HCT116 (cell line): Measurements from ENCODE around the gene MRPL50. TPM values are rescaled to one million over a fixed set of nuclear protein-coding genes. Genes with fewer than 3 reads are reported as not detected.

Source experiments
- ATAC-seq: fragments of 200-7000 bp; cut with Tn5 transposase; 2 replicates; pipeline ENCODE4 v1.9.1; 2020; ENCODE audit warnings: mild to moderate bottlenecking, moderate library complexity
- BruUV-seq: library from RNA; stranded (reverse); fragments of 400-500 nt; replicated peaks from 2 replicates; lab custom pipeline; 2021; lab: Mats Ljungman, UMichigan
- CTCF ChIA-PET: fragments of 300-600 bp; sonication (Branson Sonifier 250); formaldehyde crosslinking; loops from one replicate; lab custom pipeline; 2021; ENCODE audit warnings: antibody characterized with exemption; lab: Charles Lee
- POLR2A ChIA-PET: fragments of 300-600, 350-600 bp; sonication (Branson Sonifier 250); formaldehyde crosslinking; loops from one replicate; lab custom pipeline; 2021; ENCODE audit warnings: antibody characterized with exemption; lab: Charles Lee
- RAD21 ChIA-PET, 2 experiments: fragments of 300-600 bp; sonication (Branson Sonifier 250); formaldehyde crosslinking; loops; one replicate each; lab custom pipeline; 2023; ENCODE audit warnings: low total read pairs in 2 of 2; ENCODE audit not compliant: uncharacterized antibody in 2 of 2, unreplicated experiment in 2 of 2, low non-redundant PET in 1 of 2; lab: Charles Lee
- DNase-seq: peaks from one replicate; pipeline ENCODE4 v3.0.0-alpha.2; 2010; ENCODE audit warnings: low read depth, low spot score
- H2AFZ ChIP-seq: fragments of 200-600 bp; shearing (Covaris generic), sonication (generic); 2 replicates; pipeline ENCODE4 v1.6.1; 2017; ENCODE audit warnings: low read depth, mixed run types, mixed read lengths, antibody characterized with exemption, low read length; ENCODE audit not compliant: poor library complexity, severe bottlenecking
- H3K27ac ChIP-seq: 2 replicates; pipeline ENCODE4 v1.5.1; 2012; ENCODE audit warnings: low read depth, low read length
- H3K27me3 ChIP-seq: fragments of 200-600 bp; sonication (generic); 2 replicates; pipeline ENCODE4 v1.6.1; 2016; ENCODE audit warnings: mixed run types, low read length, mixed read lengths; ENCODE audit not compliant: insufficient read depth
- H3K36me3 ChIP-seq, 2 experiments: fragments of 200-500 bp in 1 of 2; fragments of 200-600 bp in 1 of 2; sonication (Bioruptor generic) in 1 of 2; sonication (generic) in 1 of 2; 2 replicates each; pipeline versions ENCODE4 v1.5.1 to v1.6.1; 2014 to 2016; ENCODE audit warnings: low read length in 2 of 2, inconsistent platforms in 1 of 2, mixed read lengths in 1 of 2, mixed run types in 1 of 2; ENCODE audit not compliant: insufficient read depth in 2 of 2, control insufficient read depth in 1 of 2
- H3K4me1 ChIP-seq, 2 experiments: fragments of 200-600 bp in 1 of 2; sonication (generic) in 1 of 2; 2 replicates each; pipeline versions ENCODE4 v1.5.1 to v1.6.1; 2012 to 2017; ENCODE audit warnings: low read length in 2 of 2, inconsistent platforms in 1 of 2, mild to moderate bottlenecking in 1 of 2, mixed read lengths in 1 of 2, mixed run types in 1 of 2, moderate library complexity in 1 of 2; ENCODE audit not compliant: insufficient read depth in 2 of 2, control insufficient read depth in 1 of 2
- H3K4me2 ChIP-seq: fragments of 200-600 bp; sonication (generic); 2 replicates; pipeline ENCODE4 v1.6.1; 2017; ENCODE audit warnings: mixed run types, low read length, mixed read lengths
- H3K4me3 ChIP-seq, 2 experiments: fragments of 200-600 bp in 1 of 2; sonication (generic) in 1 of 2; replicated peaks in 1 of 2; 2 replicates each; pipeline ENCODE4 v1.5.1; 2011 to 2016; ENCODE audit warnings: low read length in 2 of 2, control low read depth in 1 of 2, low read depth in 1 of 2, mild to moderate bottlenecking in 1 of 2, mixed read lengths in 1 of 2, mixed run types in 1 of 2
- H3K79me2 ChIP-seq: fragments of 200-600 bp; sonication (generic); 2 replicates; pipeline ENCODE4 v1.6.1; 2017; ENCODE audit warnings: mild to moderate bottlenecking, mixed run types, low read length, moderate library complexity, mixed read lengths; ENCODE audit not compliant: insufficient read depth
- H3K9ac ChIP-seq: fragments of 200-600 bp; sonication (generic); 2 replicates; pipeline ENCODE4 v1.6.1; 2016; ENCODE audit warnings: low read length, mixed read lengths
- H3K9me2 ChIP-seq: fragments of 200-600 bp; sonication (generic), shearing (Covaris generic); 2 replicates; pipeline ENCODE4 v1.6.1; 2017; ENCODE audit warnings: mixed run types, mild to moderate bottlenecking, moderate library complexity; ENCODE audit not compliant: insufficient read depth
- H3K9me3 ChIP-seq, 2 experiments: fragments of 200-500 bp in 1 of 2; fragments of 200-600 bp in 1 of 2; sonication (Bioruptor generic) in 1 of 2; sonication (generic) in 1 of 2; 2 replicates each; pipeline ENCODE4 v1.6.1; 2014 to 2017; ENCODE audit warnings: low read length in 2 of 2, mixed read lengths in 2 of 2, inconsistent platforms in 1 of 2, low read depth in 1 of 2, mild to moderate bottlenecking in 1 of 2, mixed run types in 1 of 2, moderate library complexity in 1 of 2; ENCODE audit not compliant: control insufficient read depth in 1 of 2, insufficient read depth in 1 of 2
- H4K20me1 ChIP-seq: fragments of 200-600 bp; sonication (generic), shearing (Covaris generic); 2 replicates; pipeline ENCODE4 v1.6.1; 2017; ENCODE audit warnings: mixed run types, mild to moderate bottlenecking, moderate library complexity; ENCODE audit not compliant: insufficient read depth
- ATF3 ChIP-seq: IDR thresholded peaks from 2 replicates; pipeline ENCODE4 v1.6.1; 2012
- ELF1 ChIP-seq: IDR thresholded peaks from 2 replicates; pipeline ENCODE4 v1.6.1; 2012; ENCODE audit warnings: low read depth, borderline replicate concordance
- JUND ChIP-seq: IDR thresholded peaks from 2 replicates; pipeline ENCODE4 v1.6.1; 2012
- REST ChIP-seq: IDR thresholded peaks from 2 replicates; pipeline ENCODE4 v1.6.1; 2012; ENCODE audit warnings: low read depth
- SP1 ChIP-seq: IDR thresholded peaks from 2 replicates; pipeline ENCODE4 v1.6.1; 2012; ENCODE audit warnings: low read depth
- SRF ChIP-seq: IDR thresholded peaks from 2 replicates; pipeline ENCODE4 v1.6.1; 2012; ENCODE audit warnings: low read depth
- intact Hi-C: fragments of 100-400 bp; cut with micrococcal nuclease; formaldehyde crosslinking; loops from 2 replicates; pipeline ENCODE4 v1.10.0; 2022
- total RNA-seq: library from RNA; stranded (reverse); gene quantifications from one replicate; pipeline ENCODE4 v1.2.1, GENCODE V29; 2021; ENCODE audit not compliant: unreplicated experiment
- TF ChIP-seq, protein P1 (sequence below): IDR thresholded peaks from 2 replicates; pipeline ENCODE4 v1.6.1; 2012

Gene MRPL50
- total RNA-seq, 1 experiment from 2014 or later = 14.6 TPM

- ChIA-PET POLR2A (no interaction called here), CTCF (no interaction called here), RAD21 (no interaction called here)
- no peak overlapping the region for H3K27ac ChIP-seq
- H3K9me3 ChIP-seq = no peaks in the 10 kb centered on the region
- H2AFZ ChIP-seq = no peak overlapping the region
- no peak for ATAC-seq
- no peak for DNase-seq
- H3K36me3 ChIP-seq = no peaks in the 10 kb centered on the region
- H3K79me2 ChIP-seq = no peaks in the 10 kb centered on the region
- TF ChIP-seq SP1 (no peak), ATF3 (no peak), SRF (no peak), REST (no peak), ELF1 (no peak), JUND (no peak)
- TF ChIP-seq, protein P1, sequence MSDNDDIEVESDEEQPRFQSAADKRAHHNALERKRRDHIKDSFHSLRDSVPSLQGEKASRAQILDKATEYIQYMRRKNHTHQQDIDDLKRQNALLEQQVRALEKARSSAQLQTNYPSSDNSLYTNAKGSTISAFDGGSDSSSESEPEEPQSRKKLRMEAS = no peak
- intact Hi-C loops = loop anchor here (10.0 kb wide), 1 partner anchor 279 kb away; no protein-coding TSS in a partner anchor
- H3K9me2 ChIP-seq = no peaks in the 10 kb centered on the region
- H3K9ac ChIP-seq = no peak overlapping the region
- H3K27me3 ChIP-seq = no peaks in the 10 kb centered on the region
- no TSS peak for BruUV-seq
- H3K4me1 ChIP-seq = peaks cover 0 to 6% of the 10 kb centered on the region in 2 experiments; a peak in 2 of 4 replicates
- H3K4me3 ChIP-seq = no peak overlapping the region
- no peaks in the 10 kb centered on the region for H4K20me1 ChIP-seq
- no peak overlapping the region for H3K4me2 ChIP-seq
These were observed 47.1 kb upstream of the MRPL50 start for GRCh38 chr9:101445353-101446029.
